OCI-LY1 (cell line): ENCODE measurements around the gene SNRPA1.

Experiments
- EZH2 ChIP-seq: fragments of 200-600 bp; sonication (generic), shearing (Covaris generic); IDR thresholded peaks from 2 replicates; pipeline ENCODE4 v1.8.0; 2017; ENCODE audit warnings: borderline replicate concordance, mixed run types, mild to moderate bottlenecking, antibody characterized with exemption, low read length, moderate library complexity, mixed read lengths
- TF ChIP-seq, protein P1 (sequence below): fragments of 200-600 bp; sonication (generic), shearing (Covaris generic); IDR thresholded peaks from 2 replicates; pipeline ENCODE4 v1.5.1; 2017; ENCODE audit warnings: mild to moderate bottlenecking, antibody characterized with exemption, low read length, moderate library complexity, mixed read lengths

DNA sequence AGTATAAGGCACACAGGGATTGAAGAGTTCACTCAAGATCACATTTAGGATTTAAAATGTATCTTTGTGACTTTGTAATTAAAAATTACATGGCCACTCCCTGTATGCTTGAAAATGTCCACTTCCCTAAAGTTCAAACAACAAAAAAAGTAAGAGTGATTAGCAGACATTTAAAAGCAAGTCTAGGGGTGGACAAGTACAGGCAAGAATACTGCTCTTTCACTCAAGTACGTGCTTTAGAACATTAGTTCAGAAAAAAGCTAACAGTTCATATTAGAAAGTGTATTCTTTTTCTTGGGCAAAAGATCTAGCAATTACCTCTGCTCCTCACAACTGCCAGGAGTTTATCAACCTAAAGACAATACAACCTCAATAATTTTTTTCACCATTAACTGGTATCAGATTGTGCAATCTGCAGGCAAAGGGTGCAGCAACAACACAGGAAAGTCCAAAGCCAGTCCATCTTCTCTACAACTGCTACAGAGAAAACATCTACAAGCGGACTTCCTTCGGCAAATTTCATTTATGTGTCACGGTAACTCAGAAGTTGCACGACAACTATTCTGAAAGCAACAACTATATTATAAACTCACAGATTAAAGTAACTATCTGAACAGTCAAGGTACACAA is 61.3 kb downstream of the SNRPA1 start:
- TF ChIP-seq, protein P1, sequence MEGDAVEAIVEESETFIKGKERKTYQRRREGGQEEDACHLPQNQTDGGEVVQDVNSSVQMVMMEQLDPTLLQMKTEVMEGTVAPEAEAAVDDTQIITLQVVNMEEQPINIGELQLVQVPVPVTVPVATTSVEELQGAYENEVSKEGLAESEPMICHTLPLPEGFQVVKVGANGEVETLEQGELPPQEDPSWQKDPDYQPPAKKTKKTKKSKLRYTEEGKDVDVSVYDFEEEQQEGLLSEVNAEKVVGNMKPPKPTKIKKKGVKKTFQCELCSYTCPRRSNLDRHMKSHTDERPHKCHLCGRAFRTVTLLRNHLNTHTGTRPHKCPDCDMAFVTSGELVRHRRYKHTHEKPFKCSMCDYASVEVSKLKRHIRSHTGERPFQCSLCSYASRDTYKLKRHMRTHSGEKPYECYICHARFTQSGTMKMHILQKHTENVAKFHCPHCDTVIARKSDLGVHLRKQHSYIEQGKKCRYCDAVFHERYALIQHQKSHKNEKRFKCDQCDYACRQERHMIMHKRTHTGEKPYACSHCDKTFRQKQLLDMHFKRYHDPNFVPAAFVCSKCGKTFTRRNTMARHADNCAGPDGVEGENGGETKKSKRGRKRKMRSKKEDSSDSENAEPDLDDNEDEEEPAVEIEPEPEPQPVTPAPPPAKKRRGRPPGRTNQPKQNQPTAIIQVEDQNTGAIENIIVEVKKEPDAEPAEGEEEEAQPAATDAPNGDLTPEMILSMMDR, result no peak
- no peak for TF ChIP-seq EZH2
